MM.1S (cell line): ENCODE data around the gene SIRT6.

Source experiments
- DNase-seq: peaks from one replicate; pipeline ENCODE4 v3.0.0-alpha.2; 2015
- H2AFZ ChIP-seq: fragments of 300-600 bp; sonication (generic); 2 replicates; pipeline ENCODE4 v1.6.0; 2016; ENCODE audit warnings: antibody characterized with exemption, low read length
- H3F3A ChIP-seq: fragments of 300-600 bp; sonication (generic); 2 replicates; pipeline ENCODE4 v1.6.1; 2016; ENCODE audit warnings: mild to moderate bottlenecking, antibody characterized with exemption, low read length, moderate library complexity, mixed read lengths; ENCODE audit not compliant: insufficient read depth
- H3K27ac ChIP-seq: fragments of 300-600 bp; sonication (generic); 2 replicates; pipeline ENCODE4 v1.5.1; 2016; ENCODE audit warnings: mild to moderate bottlenecking, low read length
- H3K27me3 ChIP-seq: fragments of 300-600 bp; sonication (generic); replicated peaks from 2 replicates; pipeline ENCODE4 v1.6.0; 2016; ENCODE audit warnings: low read length; ENCODE audit not compliant: insufficient read depth
- H3K36me3 ChIP-seq: fragments of 300-600 bp; sonication (generic); replicated peaks from 2 replicates; pipeline ENCODE4 v1.6.1; 2016; ENCODE audit warnings: mild to moderate bottlenecking, low read length, mixed read lengths; ENCODE audit not compliant: insufficient read depth
- H3K4me1 ChIP-seq: fragments of 300-600 bp; sonication (generic); 2 replicates; pipeline ENCODE4 v1.6.1; 2016; ENCODE audit warnings: low read length, mixed read lengths
- H3K4me2 ChIP-seq: fragments of 300-600 bp; sonication (generic); 2 replicates; pipeline ENCODE4 v1.6.0; 2016; ENCODE audit warnings: low read depth, low read length
- H3K4me3 ChIP-seq: fragments of 300-600 bp; sonication (generic); 2 replicates; pipeline ENCODE4 v1.5.1; 2016; ENCODE audit warnings: low read length, mixed read lengths
- H3K79me2 ChIP-seq: fragments of 300-600 bp; sonication (generic); 2 replicates; pipeline ENCODE4 v1.6.1; 2016; ENCODE audit warnings: mixed run types, low read length, mixed read lengths
- H3K9ac ChIP-seq: fragments of 300-600 bp; sonication (generic); 2 replicates; pipeline ENCODE4 v1.6.1; 2016; ENCODE audit warnings: low read length, mixed read lengths
- H3K9me2 ChIP-seq: fragments of 300-600 bp; sonication (generic); replicated peaks from 2 replicates; pipeline ENCODE4 v1.6.1; 2016; ENCODE audit warnings: mild to moderate bottlenecking, low read length, mixed read lengths; ENCODE audit not compliant: insufficient read depth
- H3K9me3 ChIP-seq: fragments of 300-600 bp; sonication (generic); replicated peaks from 2 replicates; pipeline ENCODE4 v1.6.1; 2016; ENCODE audit warnings: mild to moderate bottlenecking, low read length, mixed read lengths; ENCODE audit not compliant: insufficient read depth
- H4K20me1 ChIP-seq: fragments of 300-600 bp; sonication (generic); 2 replicates; pipeline ENCODE4 v1.6.1; 2016; ENCODE audit warnings: mild to moderate bottlenecking, low read length, moderate library complexity, mixed read lengths; ENCODE audit not compliant: insufficient read depth
- CTCF ChIP-seq: fragments of 300-600 bp; sonication (generic); IDR thresholded peaks from 2 replicates; pipeline ENCODE4 v1.5.1; 2016; ENCODE audit warnings: antibody characterized with exemption, low read length, mixed read lengths
- EZH2 ChIP-seq: fragments of 300-600 bp; sonication (generic); optimal IDR thresholded peaks from 2 replicates; pipeline ENCODE3; 2017; ENCODE audit warnings: low read depth, mild to moderate bottlenecking, antibody characterized with exemption, low read length, mixed read lengths
- EZH2phosphoT487 ChIP-seq: fragments of 300-600 bp; sonication (generic); IDR thresholded peaks from 2 replicates; pipeline ENCODE4 v1.6.1; 2018; ENCODE audit warnings: antibody characterized with exemption, low read length

Gene SIRT6

DNA sequence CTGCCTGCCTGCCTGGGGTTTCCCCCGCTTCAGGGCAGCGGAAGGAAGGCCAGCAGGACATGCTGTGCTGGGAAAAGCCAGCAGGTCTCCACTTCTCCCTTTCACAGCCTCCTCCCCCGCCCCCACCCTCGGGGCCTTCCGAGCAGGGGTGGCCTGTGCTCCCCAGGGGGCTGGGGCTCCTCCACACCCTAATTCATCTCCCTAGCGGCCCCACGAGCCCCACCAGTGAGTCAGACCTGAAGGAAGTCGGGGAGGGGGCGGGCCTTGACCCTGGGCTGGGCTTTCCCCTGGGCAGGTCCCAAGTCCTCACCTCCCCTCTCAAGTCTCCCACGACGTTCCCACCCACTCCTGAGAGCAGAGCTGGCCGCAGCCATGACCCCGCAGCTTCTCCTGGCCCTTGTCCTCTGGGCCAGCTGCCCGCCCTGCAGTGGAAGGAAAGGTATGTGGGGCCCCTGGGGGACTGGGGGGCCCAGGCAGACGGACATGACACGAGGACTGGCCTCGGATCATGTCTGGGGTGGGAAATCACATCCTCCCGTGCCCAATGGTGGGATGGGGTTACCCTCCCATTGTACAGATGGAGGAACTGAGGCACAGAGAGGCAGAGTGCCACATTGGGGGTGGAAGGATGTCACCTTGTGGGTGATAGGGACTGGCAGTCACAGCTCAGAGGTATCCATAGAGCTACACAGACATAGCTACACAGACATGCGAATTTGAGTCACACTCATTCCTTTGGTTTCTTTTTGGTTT lies 47.0 kb upstream of the SIRT6 start, which contains the start of gene EBI3:
EBI3 (plus strand) TSS at position 345 of the 753 bp plus-strand sequence; CDS start at position 373, 28 bp downstream.
- H4K20me1 ChIP-seq = no peaks in the 10 kb centered on the region
- H3K27ac ChIP-seq = no peak within 1 kb of the TSS
- DNase-seq = no peak
- H3K4me3 ChIP-seq = no peak within 1 kb of the TSS
- H2AFZ ChIP-seq = no peak within 1 kb of the TSS
- no peaks in the 10 kb centered on the region for H3F3A ChIP-seq
- H3K4me1 ChIP-seq = no peaks in the 10 kb centered on the region
- no peaks in the 10 kb centered on the region for H3K79me2 ChIP-seq
- H3K4me2 ChIP-seq = no peak within 1 kb of the TSS
- no peaks in the 10 kb centered on the region for H3K9me3 ChIP-seq
- H3K9me2 ChIP-seq = no peaks in the 10 kb centered on the region
- H3K36me3 ChIP-seq = no peaks in the 10 kb centered on the region
- H3K9ac ChIP-seq = no peak within 1 kb of the TSS
- TF ChIP-seq EZH2phosphoT487 = no peak
- no peak for TF ChIP-seq EZH2
- no peak for TF ChIP-seq CTCF
- H3K27me3 ChIP-seq = peaks cover 94% of the 10 kb centered on the region

- TF ChIP-seq CTCF (no peak), EZH2 (no peak), EZH2phosphoT487 (no peak)
- no peaks in the 10 kb centered on the region for H3K4me1 ChIP-seq
- no peak overlapping the region for H3K9ac ChIP-seq
- H2AFZ ChIP-seq = no peak overlapping the region
- H4K20me1 ChIP-seq = no peaks in the 10 kb centered on the region
- no peaks in the 10 kb centered on the region for H3K79me2 ChIP-seq
- DNase-seq = no peak
- H3K9me2 ChIP-seq = no peaks in the 10 kb centered on the region
- no peak overlapping the region for H3K4me3 ChIP-seq
- H3K27ac ChIP-seq = no peak overlapping the region
- H3K36me3 ChIP-seq = no peaks in the 10 kb centered on the region
- H3K9me3 ChIP-seq = no peaks in the 10 kb centered on the region
- peaks cover 94% of the 10 kb centered on the region for H3K27me3 ChIP-seq
- H3F3A ChIP-seq = no peaks in the 10 kb centered on the region
- H3K4me2 ChIP-seq = no peak overlapping the region
Measured at GRCh38 chr19:4228765-4229178, 46.4 kb upstream of the SIRT6 start.

DNA sequence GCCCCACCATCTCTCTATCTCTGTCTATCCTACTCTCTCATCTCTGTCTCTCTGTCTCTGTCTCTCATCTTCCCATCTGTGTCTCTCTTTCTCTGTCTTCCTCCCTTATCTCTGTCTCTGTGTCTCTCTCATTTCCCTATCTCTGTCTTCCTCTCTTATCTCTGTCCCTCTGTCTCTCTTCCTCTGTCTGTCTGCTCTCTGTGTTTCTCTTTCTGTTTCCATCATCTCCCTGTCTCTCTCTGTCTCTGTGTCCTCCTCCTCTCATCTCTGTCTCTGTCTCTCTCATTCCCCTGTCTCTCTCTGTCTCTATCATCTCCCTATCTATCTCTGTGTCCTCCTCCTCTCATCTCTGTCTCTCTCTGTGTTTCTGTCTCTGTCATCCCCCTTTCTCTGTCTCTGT lies 45.4 kb upstream of the SIRT6 start:
- Histone ChIP-seq H4K20me1 (no peaks in the 10 kb centered on the region), H3K36me3 (no peaks in the 10 kb centered on the region), H3K9me3 (no peaks in the 10 kb centered on the region), H2AFZ (no peak overlapping the region), H3K4me3 (no peak overlapping the region), H3K79me2 (no peaks in the 10 kb centered on the region), H3K9ac (no peak overlapping the region), H3K4me1 (no peaks in the 10 kb centered on the region), H3F3A (no peaks in the 10 kb centered on the region), H3K27ac (no peak overlapping the region), H3K27me3 (peaks cover 90% of the 10 kb centered on the region), H3K9me2 (no peaks in the 10 kb centered on the region), H3K4me2 (no peak overlapping the region)
- no peak for TF ChIP-seq EZH2
- no peak for TF ChIP-seq EZH2phosphoT487
- no peak for TF ChIP-seq CTCF
- no peak for DNase-seq
